K562 (cell line): ENCODE measurements around the gene DNAL4. TPM values are rescaled to one million over a fixed set of nuclear protein-coding genes. Genes with fewer than 3 reads are reported as not detected.

ENCODE experiments used
- BMI1 ChIP-seq: fragments of 150-350 bp; IDR thresholded peaks from 2 replicates; pipeline ENCODE4 v1.6.1; 2014; ENCODE audit warnings: low read length
- CREBBP ChIP-seq: IDR thresholded peaks from one replicate; pipeline ENCODE4 v1.6.1; 2012; ENCODE audit warnings: low read depth, mild to moderate bottlenecking, control low read depth, inconsistent platforms, low read length
- DACH1 ChIP-seq: fragments of 450-650 bp; IDR thresholded peaks from 2 replicates; pipeline ENCODE4 v1.6.1; 2018; ENCODE audit not compliant: partially characterized antibody
- ELK1 ChIP-seq: sonication (generic); formaldehyde crosslinking; IDR thresholded peaks from 2 replicates; pipeline ENCODE4 v1.8.1; 2022; ENCODE audit warnings: missing genetic modification reagents
- EWSR1 ChIP-seq: fragments of 450-650 bp; IDR thresholded peaks from 2 replicates; pipeline ENCODE4 v1.6.1; 2018; ENCODE audit warnings: borderline replicate concordance, mild to moderate bottlenecking, low read depth, moderate library complexity; ENCODE audit not compliant: partially characterized antibody
- GTF2F1 ChIP-seq: IDR thresholded peaks from 2 replicates; pipeline ENCODE4 v1.6.1; 2011; ENCODE audit warnings: low read depth, low read length, improper control_type of control experiment
- GTF3C2 ChIP-seq: IDR thresholded peaks from 3 replicates; pipeline ENCODE4 v1.6.1; 2011; ENCODE audit warnings: borderline replicate concordance, mild to moderate bottlenecking, moderate library complexity; ENCODE audit not compliant: insufficient read length; ENCODE audit errors: extremely low read depth
- HOMEZ ChIP-seq: fragments of 250-450 bp; sonication (Bioruptor Pico); IDR thresholded peaks from 2 replicates; pipeline ENCODE4 v1.4.0; 2020; ENCODE audit warnings: mild to moderate bottlenecking, moderate library complexity
- ILK ChIP-seq: fragments of 450-650 bp; IDR thresholded peaks from 2 replicates; pipeline ENCODE4 v1.6.1; 2016; ENCODE audit warnings: missing genetic modification characterization, low read depth, mild to moderate bottlenecking, missing compliant biosample characterization, moderate library complexity, borderline replicate concordance
- JUND ChIP-seq, 2 experiments: IDR thresholded peaks; 2 replicates in 1 of 2; 3 replicates in 1 of 2; pipeline ENCODE4 v1.6.1; 2011; ENCODE audit warnings: borderline replicate concordance in 2 of 2, low read depth in 2 of 2, low read length in 2 of 2, improper control_type of control experiment in 1 of 2, missing biosample characterization in 1 of 2, missing genetic modification characterization in 1 of 2, missing genetic modification reagents in 1 of 2
- MAFK ChIP-seq: IDR thresholded peaks from 2 replicates; pipeline ENCODE4 v1.6.1; 2011; ENCODE audit warnings: low read length, improper control_type of control experiment
- MED1 ChIP-seq: sonication (generic); formaldehyde crosslinking; IDR thresholded peaks from 2 replicates; pipeline ENCODE4 v1.8.1; 2023; ENCODE audit warnings: missing genetic modification reagents, borderline replicate concordance
- NFRKB ChIP-seq: fragments of 450-650 bp; IDR thresholded peaks from 2 replicates; pipeline ENCODE4 v1.6.1; 2016; ENCODE audit warnings: low read depth
- RB1 ChIP-seq: fragments of 450-650 bp; IDR thresholded peaks from 2 replicates; pipeline ENCODE4 v1.6.1; 2017; ENCODE audit warnings: low read depth, mild to moderate bottlenecking
- TGIF2 ChIP-seq: sonication (generic); formaldehyde crosslinking; IDR thresholded peaks from 2 replicates; pipeline ENCODE4 v1.8.1; 2022; ENCODE audit warnings: mild to moderate bottlenecking, missing genetic modification reagents, moderate library complexity
- USF2 ChIP-seq: sonication (generic); formaldehyde crosslinking; IDR thresholded peaks from 2 replicates; pipeline ENCODE4 v1.5.0; 2020; ENCODE audit warnings: missing genetic modification reagents
- ZKSCAN1 ChIP-seq: fragments of 150-350 bp; IDR thresholded peaks from 2 replicates; pipeline ENCODE4 v1.6.1; 2016; ENCODE audit warnings: low read depth, low read length
- ZNF511 ChIP-seq: sonication (generic); formaldehyde crosslinking; IDR thresholded peaks from 2 replicates; pipeline ENCODE4 v1.8.0; 2022; ENCODE audit warnings: mild to moderate bottlenecking, missing genetic modification reagents
- ZNF512 ChIP-seq: IDR thresholded peaks from 2 replicates; pipeline ENCODE4 v1.6.1; 2016; ENCODE audit warnings: missing genetic modification characterization, missing compliant biosample characterization
- ZNF707 ChIP-seq: fragments of 250-450 bp; sonication (Bioruptor Pico); conservative IDR thresholded peaks from 2 replicates; pipeline ENCODE4 v1.8.0; 2022; ENCODE audit warnings: inconsistent platforms, mild to moderate bottlenecking, moderate library complexity
- polyA plus RNA-seq, 8 experiments: library from polyadenylated mRNA; depleted of rRNA in 4 of 8; stranded (reverse) in 5 of 8; unstranded in 3 of 8; fragments of >200 nt; fragmentation: Nextera tagmentation in 2 of 8; fragmentation: Illumina TruSeq in 1 of 8; extraction: Ambion mirVana in 2 of 8; extraction: Trizol in 1 of 8; gene quantifications; 2 replicates each; pipeline versions ENCODE4 v1.2.1 to v1.2.3, GENCODE V29; 2011 to 2014; ENCODE audit warnings: inconsistent platforms in 1 of 8, missing spikeins in 1 of 8
- total RNA-seq, 7 experiments: library from RNA; depleted of rRNA in 6 of 7; stranded (reverse); fragments of >200 nt in 6 of 7; fragmentation: Illumina TruSeq in 2 of 7; extraction: Trizol in 2 of 7; gene quantifications; 2 replicates each; pipeline versions ENCODE4 v1.2.1 to v1.2.3, GENCODE V29; 2011 to 2021; ENCODE audit warnings: low replicate concordance in 1 of 7

DNAL4 gene
- total and polyA plus RNA-seq, 9 of the 15 experiments (the other 6 are each of a cell fraction or from before 2014, with no cell fraction given), result 0.20 to 9.4 (median 5.2) TPM

GRCh38 chr22:38843201-38843656 is 49.3 kb upstream of the DNAL4 start (continued):
- no peak for TF ChIP-seq ZNF512 (tag)
- TF ChIP-seq RB1, result peak; percentile 35; the same call in 1 of the 2 replicates
- no peak for TF ChIP-seq ILK (tag)
- no peak for TF ChIP-seq GTF3C2
- no peak for TF ChIP-seq EWSR1
- TF ChIP-seq ZNF707 (CRISPR knock-in tag), result no peak
- no peak for TF ChIP-seq HOMEZ (CRISPR knock-in tag)
- no peak for TF ChIP-seq TGIF2 (CRISPR knock-in tag)
- no peak for TF ChIP-seq ELK1 (CRISPR knock-in tag)
- no peak for TF ChIP-seq DACH1
- no peak for TF ChIP-seq GTF2F1
- TF ChIP-seq USF2 (CRISPR knock-in tag), result no peak
- peak; percentile 11; the same call in 1 of the 2 replicates for TF ChIP-seq ZKSCAN1
- no peak for TF ChIP-seq ZNF511 (CRISPR knock-in tag)
- TF ChIP-seq MED1, result no peak
- no peak for TF ChIP-seq JUND (IDR thresholded peaks at IDR 0.05; ENCODE audit: borderline replicate concordance, low read depth, low read length)
- TF ChIP-seq JUND (tag; IDR thresholded peaks at IDR 0.05; ENCODE audit: borderline replicate concordance, low read depth, low read length), result no peak
- TF ChIP-seq NFRKB, result no peak
- TF ChIP-seq CREBBP, result no peak
- no peak for TF ChIP-seq MAFK
- TF ChIP-seq BMI1, result no peak
